HG03354 (cell line): ENCODE data around the gene WDR48.

Source experiments
- ATAC-seq: cut with Tn5 transposase; IDR thresholded peaks from one replicate; pipeline ENCODE4 v1.9.1; 2021; ENCODE audit warnings: mild to moderate bottlenecking; ENCODE audit not compliant: unreplicated experiment, poor library complexity, severe bottlenecking

WDR48 gene

DNA sequence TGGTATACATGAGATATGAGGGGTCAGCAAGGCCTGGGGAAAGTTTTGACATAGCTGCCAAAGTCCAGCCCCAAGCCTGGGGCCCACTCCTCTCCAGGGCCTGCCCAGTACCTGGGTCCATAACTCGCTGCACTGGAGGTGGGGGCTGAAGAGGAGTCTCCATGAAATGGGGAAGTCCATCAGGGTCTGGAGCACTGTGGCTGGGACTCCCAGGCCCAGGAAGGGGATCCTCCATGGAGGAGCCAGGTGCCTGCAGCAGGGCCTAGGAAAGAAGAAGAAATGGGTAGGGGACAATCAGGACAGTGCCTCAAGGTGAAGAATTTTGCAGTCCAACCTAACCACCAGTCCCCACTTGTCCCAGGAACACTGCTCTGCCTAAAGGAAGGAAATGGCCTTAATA is 47.4 kb downstream of the WDR48 start:
- ATAC-seq: no peak

DNA sequence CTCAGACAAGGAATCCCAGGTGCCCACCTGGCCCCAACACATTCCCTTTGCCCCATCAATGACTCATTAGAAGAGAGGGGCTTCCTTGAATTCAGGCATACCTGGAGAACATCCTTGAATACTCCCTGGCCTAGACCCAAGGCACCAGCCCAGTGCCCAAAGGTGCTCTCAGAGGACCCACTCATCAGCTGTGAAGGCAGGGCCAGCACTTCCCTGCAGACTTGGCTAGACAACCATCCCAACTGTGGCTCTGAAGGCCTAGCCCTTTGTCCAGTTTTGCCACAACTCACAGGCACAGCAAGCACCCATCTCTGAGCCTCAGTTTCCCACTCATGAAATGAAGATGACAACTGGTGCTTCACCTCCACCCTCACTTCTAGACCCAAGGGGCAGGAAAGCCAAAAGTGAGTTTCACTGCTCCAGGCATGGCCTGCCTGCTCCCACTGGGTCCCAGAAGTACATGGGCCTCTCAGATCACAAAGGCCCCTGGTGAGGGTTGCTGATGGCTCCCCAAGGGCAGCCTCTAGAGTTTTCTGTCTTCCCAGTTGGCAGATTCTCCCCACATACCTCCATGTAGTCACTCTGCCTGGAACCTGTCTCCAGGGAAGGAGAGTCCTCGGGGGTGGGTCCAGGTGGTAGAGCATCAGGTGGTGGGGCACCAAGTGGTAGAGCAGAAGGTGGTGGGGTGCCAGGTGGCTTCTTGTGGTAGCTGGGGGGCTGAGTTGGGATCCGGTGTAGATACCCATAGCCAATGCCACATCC is 48.1 kb downstream of the WDR48 start:
- no peak for ATAC-seq

DNA sequence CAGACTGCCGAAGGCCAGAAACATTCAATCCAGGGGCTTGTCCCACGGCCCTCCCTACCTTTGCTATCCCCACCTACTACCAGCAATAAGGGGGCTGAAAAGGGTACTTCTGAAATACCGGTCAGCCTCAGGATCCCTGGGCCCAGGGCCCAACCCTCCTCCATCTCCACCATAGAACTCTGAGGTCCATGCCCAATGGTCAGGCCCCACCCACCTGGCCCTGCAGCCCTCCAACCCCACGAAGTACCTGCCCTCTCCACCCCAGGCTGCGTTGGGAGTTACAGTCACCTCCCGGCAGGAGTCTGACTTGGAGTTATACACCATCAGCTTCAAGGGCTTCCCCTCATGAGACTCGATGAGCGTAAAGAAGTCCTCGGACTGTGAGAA is 48.7 kb downstream of the WDR48 start:
- ATAC-seq: no peak

DNA sequence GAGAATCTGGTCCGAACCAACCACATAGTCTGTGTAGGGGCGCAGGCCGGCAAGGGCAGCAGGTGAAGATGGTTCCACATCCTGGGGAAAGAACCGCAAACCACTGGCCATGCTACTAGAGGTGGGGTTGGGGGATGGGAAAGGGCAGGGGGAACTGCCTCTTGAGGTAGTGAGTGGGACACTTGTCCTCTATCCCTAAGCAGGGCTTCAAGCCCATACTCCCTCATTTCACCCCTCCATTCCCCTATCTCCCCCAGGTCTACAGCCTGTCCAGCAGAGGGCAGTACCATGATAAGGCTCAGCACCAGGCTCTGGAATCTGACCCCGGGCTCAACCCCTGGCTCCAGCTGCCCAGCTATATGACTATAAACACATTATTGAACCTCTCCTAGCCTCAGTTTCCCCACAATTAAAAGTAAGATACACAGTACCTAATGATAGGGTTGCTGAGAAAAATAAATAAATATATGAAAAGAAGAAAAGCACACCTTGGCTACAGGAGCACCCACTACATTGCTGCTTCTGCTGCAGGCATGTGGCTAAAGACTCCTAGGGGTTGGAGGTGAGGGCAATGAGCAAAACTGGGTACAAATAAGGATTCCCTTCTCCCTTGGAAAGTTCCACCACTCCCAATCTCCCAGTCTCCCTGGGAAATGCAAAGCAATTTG is 49.3 kb downstream of the WDR48 start:
- peak; percentile 80 for ATAC-seq

DNA sequence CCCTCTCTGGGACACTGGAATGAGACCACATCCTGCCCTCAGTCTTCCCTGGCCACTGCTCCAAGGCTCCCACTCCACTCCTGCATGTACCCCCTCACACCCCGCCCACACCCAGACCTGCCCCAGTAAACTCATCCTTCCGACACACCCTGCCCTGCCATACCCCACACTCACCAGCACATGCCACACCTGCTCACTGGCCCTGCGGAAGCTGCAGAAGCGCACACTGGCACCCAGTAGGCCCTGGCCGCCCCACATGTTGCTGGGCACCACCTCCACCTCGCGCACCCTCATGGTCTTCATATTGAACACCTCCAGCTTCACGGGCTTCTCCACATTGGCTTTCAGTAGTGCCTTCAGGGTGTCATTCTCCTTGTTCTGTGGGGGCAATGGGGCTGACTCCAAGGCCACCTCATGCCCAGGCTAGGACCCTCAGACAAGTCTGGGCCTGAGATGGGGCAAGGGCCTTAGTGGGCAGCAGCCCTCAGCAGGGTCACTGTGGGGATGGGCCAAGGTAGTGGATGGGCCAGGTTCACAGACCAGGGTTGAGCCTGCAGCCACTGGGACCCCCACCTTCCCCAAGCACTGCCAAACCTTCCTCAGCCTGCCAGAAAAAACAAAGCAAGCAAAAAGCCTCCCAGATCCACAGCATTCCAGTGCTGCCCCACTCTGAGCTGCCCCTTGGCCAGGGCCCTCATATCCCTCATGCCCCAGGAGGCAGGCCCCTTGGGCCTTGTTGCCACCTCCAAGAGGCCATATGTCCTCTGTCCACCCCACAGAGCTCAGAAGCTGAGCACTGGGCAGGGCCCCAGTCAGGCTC is 50.9 kb downstream of the WDR48 start:
- ATAC-seq: no peak

DNA sequence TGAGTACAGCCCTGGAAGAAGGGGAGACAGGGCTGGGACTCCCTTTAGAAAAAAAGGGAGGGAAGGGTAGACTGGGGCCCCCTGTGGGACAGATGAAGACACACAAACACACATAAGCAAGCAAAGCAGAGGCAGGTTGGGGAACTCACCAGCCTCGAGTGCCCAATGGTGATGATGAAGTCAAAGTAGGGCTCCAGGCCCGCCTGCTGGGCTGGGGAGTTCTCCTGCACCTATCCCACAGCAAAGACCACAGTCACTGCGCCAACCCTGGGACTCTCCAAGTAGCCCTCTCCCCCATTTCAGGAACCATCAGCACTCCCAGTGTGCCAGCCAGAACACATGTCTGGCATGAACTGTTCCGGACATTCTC is 51.5 kb downstream of the WDR48 start:
- ATAC-seq: no peak

DNA sequence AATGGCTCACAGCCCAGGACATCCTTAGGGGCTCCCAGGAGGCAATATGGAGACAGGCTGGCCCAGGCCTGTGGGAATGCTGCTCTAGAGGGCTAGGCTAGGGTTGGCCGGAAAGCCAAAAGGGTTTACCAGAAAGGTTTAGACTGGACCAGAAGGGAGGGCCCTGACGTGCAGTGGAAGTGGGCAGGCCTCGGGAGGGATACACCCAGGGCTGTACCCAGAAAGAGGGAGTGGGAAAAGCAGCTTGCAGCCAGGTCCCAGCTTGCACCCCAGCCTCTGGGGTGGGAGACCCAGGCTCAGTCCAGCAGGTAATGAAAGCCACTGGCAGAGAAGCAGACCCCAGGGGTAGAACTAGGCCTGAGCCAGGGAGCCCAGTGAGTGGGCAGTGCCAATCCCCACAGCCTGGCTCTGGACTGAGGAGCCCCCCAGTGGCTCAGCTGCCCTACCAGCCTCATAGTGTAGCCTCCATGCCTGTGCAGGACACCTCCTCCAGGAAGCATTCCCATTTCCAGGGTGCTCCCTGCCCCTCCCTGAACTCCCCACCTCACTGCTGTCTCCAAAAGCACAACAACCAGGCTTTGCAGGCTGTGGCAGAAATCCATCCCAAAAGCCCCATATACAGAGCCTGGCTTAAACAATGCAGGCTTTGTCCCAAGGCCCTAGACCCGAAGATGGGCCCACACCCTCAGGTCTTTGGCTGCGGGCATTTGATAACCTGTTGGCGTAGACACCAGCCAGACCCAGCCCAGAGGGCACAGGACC is 52.2 kb downstream of the WDR48 start:
- ATAC-seq: no peak

DNA sequence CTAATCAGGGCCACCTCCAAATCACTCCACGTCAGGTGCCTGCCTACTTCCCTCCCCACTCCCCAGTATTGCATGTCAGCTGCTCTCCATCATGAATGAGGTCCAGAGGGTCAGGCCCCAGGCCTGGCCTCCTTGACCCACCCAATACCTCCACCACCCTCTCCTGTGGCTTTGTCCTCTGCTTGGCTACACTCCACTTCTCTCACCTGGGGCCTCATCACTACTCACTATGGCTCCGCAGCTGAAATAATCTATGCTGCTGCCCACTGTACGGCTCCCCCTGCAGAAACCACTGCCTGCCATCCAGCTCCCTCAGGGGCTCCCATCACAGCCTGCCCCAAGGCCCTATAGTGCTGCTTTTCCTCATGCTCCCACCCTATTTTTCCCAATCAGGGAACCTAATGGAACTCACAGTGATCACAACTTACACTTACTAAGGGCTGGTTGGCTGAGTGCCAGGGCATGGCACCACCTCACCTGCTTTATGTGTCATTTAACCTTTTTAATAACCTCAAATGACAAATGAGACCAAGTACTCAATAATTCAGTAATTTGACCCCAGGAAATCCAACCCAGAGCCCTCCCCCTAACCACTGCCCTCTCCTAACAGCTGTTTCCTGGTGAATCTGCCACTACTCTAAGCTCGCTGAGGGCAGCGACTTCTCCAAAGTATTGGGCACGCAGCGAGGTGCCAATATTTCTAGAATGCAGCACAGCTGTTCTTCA is 53.3 kb downstream of the WDR48 start:
- no peak for ATAC-seq

DNA sequence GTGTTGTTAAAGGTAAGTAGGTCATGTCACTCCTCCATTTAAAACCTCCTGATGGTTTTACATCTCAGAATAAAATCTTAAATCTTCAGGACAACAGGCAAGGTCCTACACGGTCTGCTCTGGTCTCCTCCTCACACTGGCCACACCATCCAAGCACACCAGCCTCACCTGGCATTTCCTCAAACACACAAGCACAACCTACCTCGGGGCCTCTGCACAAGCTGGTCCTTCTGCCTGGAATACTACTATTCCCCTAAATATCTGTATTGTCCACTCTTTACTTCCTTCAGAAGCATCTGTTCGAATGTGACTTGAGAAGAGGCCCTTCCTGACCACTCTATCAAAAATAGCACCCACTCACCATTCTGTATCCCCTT is 53.9 kb downstream of the WDR48 start:
- no peak for ATAC-seq

DNA sequence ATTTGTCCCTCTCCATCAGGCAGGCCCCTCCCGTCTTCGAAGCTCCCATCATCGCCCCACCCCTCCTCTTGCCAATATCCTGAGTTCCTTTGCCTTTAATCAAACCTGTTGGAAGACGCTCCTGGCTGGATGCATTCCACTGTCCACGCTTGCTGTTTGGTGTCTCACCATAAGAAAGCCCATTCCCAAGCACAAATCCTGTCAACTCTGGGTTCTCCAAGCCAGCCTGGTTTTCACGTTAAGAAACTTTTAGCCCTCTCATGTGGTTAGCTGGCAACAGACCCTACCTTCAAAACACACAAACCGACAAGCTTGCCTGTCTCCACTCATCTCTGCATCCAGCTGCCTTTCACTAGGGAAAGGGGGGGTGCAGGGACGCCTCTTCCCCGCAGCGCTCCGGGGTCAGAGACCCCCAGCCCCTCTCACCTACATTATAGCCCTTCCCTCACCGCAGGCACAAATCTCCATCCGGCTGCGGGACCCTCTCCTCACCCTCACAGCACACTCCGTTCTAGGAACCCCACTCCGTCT is 54.5 kb downstream of the WDR48 start:
- ATAC-seq: no peak

DNA sequence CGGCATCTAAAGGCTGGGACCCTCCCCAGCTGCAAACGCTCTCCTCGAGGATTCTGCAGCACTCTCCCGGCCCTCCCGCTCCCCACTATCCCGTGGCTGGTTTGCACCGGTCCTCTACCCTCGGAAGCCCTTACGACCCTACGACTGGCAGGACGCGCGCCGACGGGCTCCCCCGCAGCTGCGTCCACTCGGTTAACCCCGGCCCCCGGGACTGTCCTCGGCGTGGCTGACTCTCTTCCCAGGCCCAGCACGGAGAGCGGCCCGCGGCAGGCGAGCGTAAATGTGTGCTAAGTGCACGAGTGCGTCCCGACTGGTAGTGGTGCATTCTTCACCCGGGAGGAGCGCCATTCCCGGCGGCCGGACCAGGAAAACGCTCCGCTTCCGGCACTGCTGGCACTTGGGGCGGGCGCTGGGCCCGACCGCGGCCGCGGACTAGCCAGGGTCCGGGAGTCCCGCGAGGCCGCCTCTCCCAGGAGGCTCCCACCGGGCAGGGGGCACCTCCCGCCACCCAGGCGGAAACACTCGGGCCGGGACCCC is 55.1 kb downstream of the WDR48 start:
- peak; percentile 6 for ATAC-seq

DNA sequence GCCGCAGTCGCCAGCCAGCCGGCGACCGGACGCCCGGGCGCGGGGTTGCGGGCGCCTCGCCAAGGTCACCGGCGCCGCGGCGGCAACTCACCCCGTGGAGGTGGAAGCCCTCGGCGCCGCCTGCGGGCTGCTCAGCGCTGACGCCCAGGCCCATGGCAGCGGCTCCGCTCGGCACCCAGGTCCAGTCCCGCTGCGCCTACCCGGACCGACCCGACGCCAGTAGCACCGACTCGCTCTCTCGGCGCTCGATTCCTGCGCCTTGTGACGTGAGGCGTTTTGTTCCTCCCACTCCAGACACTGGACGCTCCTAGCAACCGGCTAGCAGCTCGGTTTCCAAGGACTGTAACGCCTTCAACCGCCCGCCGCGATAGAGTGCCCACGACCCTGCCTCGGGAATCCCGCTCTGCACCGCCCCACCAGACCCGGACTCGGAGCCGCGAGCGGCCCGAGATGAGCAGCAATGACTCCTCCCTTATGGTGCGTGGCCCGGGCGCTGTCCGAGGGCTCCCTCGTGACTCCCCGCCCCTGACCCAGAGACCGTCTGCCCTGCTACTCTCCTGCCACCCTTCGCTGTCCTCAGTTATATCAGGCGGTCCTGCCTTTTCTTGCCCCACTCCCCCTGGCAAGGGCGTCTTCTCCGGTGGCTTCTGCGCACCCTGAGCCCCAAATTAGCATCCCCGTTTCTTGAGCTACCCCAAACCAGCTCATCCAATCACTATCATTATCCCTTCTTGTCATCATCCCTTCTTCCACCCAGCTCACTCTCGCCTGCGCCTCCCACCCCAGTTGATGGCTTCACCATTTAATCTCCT is 55.8 kb downstream of the WDR48 start, which contains the start of the genes GORASP1 and TTC21A:
Gene GORASP1, minus strand, starts transcription at position 240 of the 812 bp plus-strand sequence. Its CDS starts 86 bp downstream, at position 154.
Gene TTC21A, plus strand, starts transcription at position 293 of the 812 bp plus-strand sequence. Its CDS starts 158 bp downstream, at position 451.
- ATAC-seq: peak; percentile 52

DNA sequence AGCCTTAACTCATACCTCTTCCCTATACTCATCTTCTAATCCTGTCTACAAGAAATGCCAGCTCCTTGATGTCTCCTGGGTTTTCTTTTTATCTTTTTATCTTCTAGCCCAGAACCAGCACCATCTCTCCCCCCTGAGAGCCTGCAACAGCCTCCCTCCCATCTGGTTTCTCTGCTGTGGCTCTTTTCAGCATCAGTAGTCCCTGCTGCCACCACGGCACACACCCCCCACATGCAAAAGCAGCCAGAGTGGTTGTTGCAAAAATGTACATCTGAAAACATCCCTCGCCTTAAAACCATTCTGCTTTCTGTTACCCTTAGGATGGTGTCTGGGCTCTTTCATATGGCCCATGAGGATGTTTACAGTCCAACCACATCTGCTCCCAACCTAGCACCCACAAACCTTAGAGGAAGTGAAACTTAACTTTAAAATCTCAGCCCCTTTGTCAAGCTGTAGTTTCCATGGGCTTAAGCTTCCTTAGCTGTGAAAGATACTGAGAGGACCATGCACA is 56.4 kb downstream of the WDR48 start:
- peak; percentile 85 for ATAC-seq

DNA sequence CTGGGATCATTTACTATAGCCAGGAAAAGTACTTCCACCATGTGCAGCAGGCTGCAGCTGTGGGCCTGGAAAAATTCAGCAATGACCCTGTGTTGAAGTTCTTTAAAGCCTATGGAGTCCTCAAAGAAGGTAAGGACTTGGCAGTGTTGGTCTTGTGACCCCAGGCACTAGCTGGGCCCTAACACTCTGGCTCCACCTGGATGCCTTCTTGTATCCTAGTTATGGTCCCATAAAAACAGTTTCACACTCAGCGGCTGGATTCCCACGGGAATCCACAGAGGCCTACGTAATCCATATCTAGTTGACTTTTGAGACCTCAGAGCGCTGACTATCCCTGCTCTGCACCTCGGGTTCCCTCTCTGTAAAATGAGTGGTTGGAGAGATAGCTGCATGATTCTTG is 57.3 kb downstream of the WDR48 start:
- ATAC-seq: no peak

DNA sequence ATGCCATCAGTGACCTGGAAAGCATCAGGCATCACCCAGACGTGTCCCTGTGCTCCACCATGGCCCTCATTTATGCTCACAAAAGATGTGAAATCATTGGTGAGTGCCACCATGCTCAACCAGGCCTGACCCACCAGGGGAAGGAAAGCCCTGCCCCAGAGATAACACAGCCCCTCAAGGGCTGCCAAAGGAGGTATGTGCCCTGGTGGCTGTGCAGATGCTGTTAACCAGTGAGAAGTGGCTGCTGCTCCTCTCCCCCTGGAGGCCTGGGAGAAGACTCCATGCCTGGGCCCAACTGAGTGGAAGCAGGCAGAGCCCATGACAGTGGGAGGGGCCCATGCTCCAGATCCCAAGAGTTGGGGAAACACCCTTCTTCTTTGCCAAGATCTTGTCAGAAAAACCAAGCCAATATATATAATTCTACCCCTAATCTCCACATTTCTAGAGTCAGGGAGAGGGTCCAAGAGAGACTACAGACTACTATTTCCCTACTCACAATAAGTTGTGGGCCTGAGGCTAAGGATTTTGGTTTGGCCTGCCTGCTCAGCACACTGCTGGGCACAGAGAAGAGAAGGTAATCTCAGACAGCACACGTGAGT is 58.3 kb downstream of the WDR48 start:
- ATAC-seq: no peak

DNA sequence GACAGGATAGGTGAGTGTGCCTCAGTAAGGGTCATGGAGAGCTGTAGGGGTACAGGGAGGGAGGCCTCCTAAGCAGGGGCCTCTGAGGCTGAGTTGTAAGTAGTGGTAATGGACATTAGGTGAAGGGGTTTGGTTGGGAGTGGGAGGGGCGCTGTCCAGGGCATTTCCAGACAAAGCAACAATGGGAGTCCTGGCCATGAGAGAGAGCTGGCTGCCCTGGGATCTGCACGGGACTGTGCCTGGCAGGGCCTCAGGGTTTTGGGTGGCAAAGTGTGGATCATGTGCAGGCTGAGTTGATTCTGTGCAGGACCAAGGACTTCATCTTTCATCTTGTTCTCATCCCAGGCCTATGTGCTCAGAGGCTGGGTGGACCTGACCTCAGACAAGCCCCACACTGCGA is 60.3 kb downstream of the WDR48 start:
- no peak for ATAC-seq

DNA sequence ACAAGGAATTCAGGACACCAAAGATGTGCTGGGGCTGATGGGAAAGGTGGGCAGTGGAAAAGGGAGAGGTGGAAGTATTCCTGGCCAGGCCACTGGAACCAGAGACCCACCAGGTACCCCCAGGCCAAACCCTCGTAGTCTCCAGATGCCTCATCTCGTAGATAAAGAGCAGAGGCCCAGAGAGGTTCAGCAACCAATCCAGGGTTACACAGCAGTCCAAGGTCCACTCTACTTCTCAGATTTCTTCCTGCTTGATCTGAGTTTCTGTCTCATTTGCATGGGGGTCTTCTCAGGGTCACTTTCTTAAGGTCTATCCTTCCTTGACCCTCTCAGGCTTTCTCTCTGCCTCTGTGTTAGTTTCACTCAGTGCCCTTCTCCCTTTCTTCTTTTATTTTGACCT is 60.7 kb downstream of the WDR48 start:
- no peak for ATAC-seq
